ENCODE results near the gene GRAMD2B. TPM values are rescaled to one million over a fixed set of nuclear protein-coding genes. Genes with fewer than 3 reads are reported as not detected.

The GRAMD2B gene
- total RNA-seq, 1 experiment from 2014 or later: 6.7 TPM

DNA sequence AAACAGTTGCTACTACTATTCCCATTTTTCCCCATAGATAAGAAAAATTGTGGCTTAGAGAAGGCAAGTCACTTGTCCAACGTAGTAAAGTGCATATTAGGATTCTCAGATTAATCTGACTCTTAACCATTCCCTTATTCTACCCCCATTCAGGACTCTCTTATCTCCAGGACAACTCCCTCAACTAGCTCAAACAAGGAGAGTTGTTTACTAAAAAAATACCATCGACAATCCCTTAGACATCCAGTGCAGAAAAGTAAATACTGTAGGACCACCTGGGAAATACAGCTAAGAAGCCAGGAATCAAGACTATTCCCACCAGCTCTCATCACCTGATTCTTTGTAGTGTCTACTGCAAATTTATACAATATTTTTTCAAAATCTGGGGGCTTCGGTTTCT, 9.4 kb upstream of the GRAMD2B start:
- H3K36me3 Mint-ChIP-seq (ENCODE audit: insufficient read depth in 1 of 3, low read depth in 3 of 3): peaks cover 0 to 3% (median 2%) of the 10 kb centered on the region in 3 experiments; a peak in 4 of 7 replicates
- no peak overlapping the region for H3K18ac ChIP-seq (ENCODE audit: insufficient read length, low read depth, low read length)
- no peak for DNase-seq
- no peak overlapping the region for H3K4me2 ChIP-seq (ENCODE audit: insufficient read depth, insufficient read length, low read length)
- H2BK5ac ChIP-seq (ENCODE audit: insufficient read length, low read length): no peak overlapping the region
- H2BK20ac ChIP-seq (ENCODE audit: low read depth, low read length, poor library complexity, severe bottlenecking): no peak overlapping the region
- no CpG with 5 or more reads among the region's 3 CpGs for WGBS (ENCODE audit: extremely low coverage, insufficient read length, low lambda C conversion rate)
- no peak overlapping the region for H2AK5ac ChIP-seq (ENCODE audit: insufficient read length, low read length)
- no peak overlapping the region for H3K9ac ChIP-seq (ENCODE audit: extremely low read depth, insufficient read length, low read length)
- no peak overlapping the region for H4K5ac ChIP-seq (ENCODE audit: insufficient read length, low read depth, low read length)
- H4K91ac ChIP-seq (ENCODE audit: insufficient read length, low read depth, low read length): no peak overlapping the region
- no peaks in the 10 kb centered on the region for H4K20me1 ChIP-seq (ENCODE audit: control insufficient read depth, insufficient read depth, insufficient read length)
- H4K8ac ChIP-seq (replicated peaks; ENCODE audit: insufficient read length, low read depth, low read length): no peak overlapping the region
- H3K4me1 Mint-ChIP-seq: no peaks in the 10 kb centered on the region
- TF ChIP-seq, protein P1, sequence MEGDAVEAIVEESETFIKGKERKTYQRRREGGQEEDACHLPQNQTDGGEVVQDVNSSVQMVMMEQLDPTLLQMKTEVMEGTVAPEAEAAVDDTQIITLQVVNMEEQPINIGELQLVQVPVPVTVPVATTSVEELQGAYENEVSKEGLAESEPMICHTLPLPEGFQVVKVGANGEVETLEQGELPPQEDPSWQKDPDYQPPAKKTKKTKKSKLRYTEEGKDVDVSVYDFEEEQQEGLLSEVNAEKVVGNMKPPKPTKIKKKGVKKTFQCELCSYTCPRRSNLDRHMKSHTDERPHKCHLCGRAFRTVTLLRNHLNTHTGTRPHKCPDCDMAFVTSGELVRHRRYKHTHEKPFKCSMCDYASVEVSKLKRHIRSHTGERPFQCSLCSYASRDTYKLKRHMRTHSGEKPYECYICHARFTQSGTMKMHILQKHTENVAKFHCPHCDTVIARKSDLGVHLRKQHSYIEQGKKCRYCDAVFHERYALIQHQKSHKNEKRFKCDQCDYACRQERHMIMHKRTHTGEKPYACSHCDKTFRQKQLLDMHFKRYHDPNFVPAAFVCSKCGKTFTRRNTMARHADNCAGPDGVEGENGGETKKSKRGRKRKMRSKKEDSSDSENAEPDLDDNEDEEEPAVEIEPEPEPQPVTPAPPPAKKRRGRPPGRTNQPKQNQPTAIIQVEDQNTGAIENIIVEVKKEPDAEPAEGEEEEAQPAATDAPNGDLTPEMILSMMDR (conservative IDR thresholded peaks at IDR 0.05): no peak
- H2BK120ac ChIP-seq (ENCODE audit: low read depth, low read length, poor library complexity, severe bottlenecking): no peak overlapping the region
- no peaks in the 10 kb centered on the region for H3K27me3 ChIP-seq (ENCODE audit: insufficient read depth, low read length)
- H3K9me3 ChIP-seq (ENCODE audit: control insufficient read depth, low read depth, low read length): no peaks in the 10 kb centered on the region
- no peak overlapping the region for H3K23ac ChIP-seq (ENCODE audit: insufficient read length, low read depth, low read length)
- no peak overlapping the region for H2AFZ ChIP-seq (ENCODE audit: low read length)
- no peak overlapping the region for H3K4me3 Mint-ChIP-seq
- H2BK12ac ChIP-seq (ENCODE audit: insufficient read length, low read depth, low read length): no peak overlapping the region
- H3T11ph ChIP-seq (ENCODE audit: low read length): no peak overlapping the region
- H3K79me2 ChIP-seq (ENCODE audit: insufficient read depth, low read length): no peaks in the 10 kb centered on the region
- no peak overlapping the region for H3K27ac ChIP-seq (ENCODE audit: insufficient read length, low read depth, low read length)
- no peaks in the 10 kb centered on the region for H3K23me2 ChIP-seq (ENCODE audit: insufficient read length, low read depth, low read length, poor library complexity, severe bottlenecking)
- peaks cover 2 to 12% of the 10 kb centered on the region in 2 experiments; a peak in 3 of 5 replicates for H3K9me3 Mint-ChIP-seq
- no peaks in the 10 kb centered on the region for H3K27me3 Mint-ChIP-seq (ENCODE audit: low read depth)
- no peak overlapping the region for H3K4ac ChIP-seq (ENCODE audit: low read depth, low read length)
- H2BK15ac ChIP-seq (ENCODE audit: low read depth, low read length): no peak overlapping the region
- H3K79me1 ChIP-seq (ENCODE audit: insufficient read depth, low read depth, low read length, poor library complexity, severe bottlenecking): no peaks in the 10 kb centered on the region
- H3K14ac ChIP-seq (ENCODE audit: insufficient read depth, low read length): no peak overlapping the region
- H3K56ac ChIP-seq (ENCODE audit: insufficient read length, low read depth, low read length): no peak overlapping the region
- no peak overlapping the region for H3K27ac Mint-ChIP-seq
- H3K4me1 ChIP-seq (ENCODE audit: insufficient read depth, low read length): no peaks in the 10 kb centered on the region
